Keratinocyte (primary cell): ENCODE measurements around the gene TMEFF2.

Experiments used
- CTCF ChIP-seq, 3 experiments: IDR thresholded peaks in 1 of 3; conservative IDR thresholded peaks in 1 of 3; optimal IDR thresholded peaks in 1 of 3; 2 replicates in 2 of 3; 3 replicates in 1 of 3; pipeline versions ENCODE3 to v1.5.1; 2011; ENCODE audit warnings: low read length in 3 of 3, mild to moderate bottlenecking in 3 of 3, moderate library complexity in 2 of 3, control low read depth in 1 of 3, inconsistent platforms in 1 of 3; ENCODE audit not compliant: insufficient read depth in 2 of 3; ENCODE audit errors: extremely low read depth in 1 of 3
- EZH2 ChIP-seq: IDR thresholded peaks from one replicate; pipeline ENCODE4 v1.6.1; 2012; ENCODE audit warnings: inconsistent platforms, mild to moderate bottlenecking, low read length, moderate library complexity

GRCh38 chr2:191945623-191946022, 249.1 kb downstream of the TMEFF2 start:
- TF ChIP-seq CTCF (optimal IDR thresholded peaks at IDR 0.05 in 1 of 3, IDR thresholded peaks at IDR 0.05 in 1 of 3, conservative IDR thresholded peaks at IDR 0.05 in 1 of 3; ENCODE audit: extremely low read depth in 1 of 3, insufficient read depth in 2 of 3, low read length in 3 of 3), result no peak
- TF ChIP-seq EZH2, result no peak
